ENCODE data around the gene C2orf76.

C2orf76 gene

DNA sequence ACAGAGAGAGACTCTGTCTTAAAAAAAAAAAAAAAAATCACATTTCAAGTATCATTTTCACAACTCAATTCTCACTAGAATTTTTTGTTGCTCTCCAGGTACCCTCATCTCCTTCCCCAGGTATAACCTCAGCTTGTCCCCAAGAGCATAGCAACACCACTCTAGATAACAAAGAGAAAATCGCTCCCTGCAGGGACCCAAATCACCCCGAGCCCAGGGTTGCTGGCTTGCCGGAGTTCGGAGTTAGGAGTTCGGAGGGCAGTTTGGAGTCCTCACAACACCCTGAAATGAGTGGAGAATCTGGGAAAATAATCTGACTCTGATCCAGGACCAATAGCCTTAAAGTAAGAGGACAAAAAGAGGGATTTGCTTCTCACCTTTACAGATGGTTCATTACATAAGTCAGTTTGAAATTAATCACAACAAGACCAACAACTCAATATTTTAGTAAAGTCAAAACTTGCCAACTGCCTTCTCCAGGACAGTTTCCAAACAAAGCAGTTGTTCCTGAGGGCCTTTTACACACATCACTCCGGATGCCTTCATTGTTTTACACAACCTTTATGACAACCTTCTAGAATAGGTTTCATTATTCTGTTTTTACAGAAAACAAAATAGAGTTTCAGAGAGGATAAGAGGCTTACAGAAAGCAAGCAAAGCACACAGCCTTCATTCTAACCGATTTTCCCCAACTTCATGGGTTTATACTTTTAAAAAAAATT, 59.1 kb downstream of the C2orf76 start:
- no peak for ATAC-seq
- no peak for TF ChIP-seq ZNF70 (CRISPR knock-in tag; IDR thresholded peaks at IDR 0.05)
- no peak for TF ChIP-seq CREB5 (CRISPR knock-in tag; IDR thresholded peaks at IDR 0.05; ENCODE audit: low read depth)
- no peak for TF ChIP-seq ZNF8 (CRISPR knock-in tag; IDR thresholded peaks at IDR 0.05)
- no peak for TF ChIP-seq TOX (CRISPR knock-in tag; IDR thresholded peaks at IDR 0.05; ENCODE audit: borderline replicate concordance)
- TF ChIP-seq ZC3H10 (CRISPR knock-in tag; IDR thresholded peaks at IDR 0.05) = no peak
- TF ChIP-seq ESRRG (CRISPR knock-in tag; IDR thresholded peaks at IDR 0.05) = no peak
- no peak for TF ChIP-seq ISL1 (CRISPR knock-in tag; IDR thresholded peaks at IDR 0.05)
- no peak for TF ChIP-seq TCF4 (CRISPR knock-in tag; IDR thresholded peaks at IDR 0.05; ENCODE audit: borderline replicate concordance)
- TF ChIP-seq ZNF565 (CRISPR knock-in tag; conservative IDR thresholded peaks at IDR 0.05; ENCODE audit: low read depth) = no peak
- TF ChIP-seq PPARA (CRISPR knock-in tag; IDR thresholded peaks at IDR 0.05; ENCODE audit: borderline replicate concordance) = no peak
- no peak for TF ChIP-seq RARB (CRISPR knock-in tag; IDR thresholded peaks at IDR 0.05)
- no peak for TF ChIP-seq GLIS3 (CRISPR knock-in tag; IDR thresholded peaks at IDR 0.05)
- TF ChIP-seq, protein P1, sequence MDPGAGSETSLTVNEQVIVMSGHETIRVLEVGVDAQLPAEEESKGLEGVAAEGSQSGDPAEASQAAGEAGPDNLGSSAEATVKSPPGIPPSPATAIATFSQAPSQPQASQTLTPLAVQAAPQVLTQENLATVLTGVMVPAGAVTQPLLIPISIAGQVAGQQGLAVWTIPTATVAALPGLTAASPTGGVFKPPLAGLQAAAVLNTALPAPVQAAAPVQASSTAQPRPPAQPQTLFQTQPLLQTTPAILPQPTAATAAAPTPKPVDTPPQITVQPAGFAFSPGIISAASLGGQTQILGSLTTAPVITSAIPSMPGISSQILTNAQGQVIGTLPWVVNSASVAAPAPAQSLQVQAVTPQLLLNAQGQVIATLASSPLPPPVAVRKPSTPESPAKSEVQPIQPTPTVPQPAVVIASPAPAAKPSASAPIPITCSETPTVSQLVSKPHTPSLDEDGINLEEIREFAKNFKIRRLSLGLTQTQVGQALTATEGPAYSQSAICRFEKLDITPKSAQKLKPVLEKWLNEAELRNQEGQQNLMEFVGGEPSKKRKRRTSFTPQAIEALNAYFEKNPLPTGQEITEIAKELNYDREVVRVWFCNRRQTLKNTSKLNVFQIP (CRISPR knock-in tag; IDR thresholded peaks at IDR 0.05; ENCODE audit: borderline replicate concordance, low read depth) = no peak
- TF ChIP-seq ARNTL (CRISPR knock-in tag; IDR thresholded peaks at IDR 0.05; ENCODE audit: borderline replicate concordance, low read depth) = no peak
- TF ChIP-seq SNAI2 (CRISPR knock-in tag; IDR thresholded peaks at IDR 0.05) = no peak
- no peak for TF ChIP-seq CSDC2 (CRISPR knock-in tag; IDR thresholded peaks at IDR 0.05)
- TF ChIP-seq PATZ1 (CRISPR knock-in tag; IDR thresholded peaks at IDR 0.05; ENCODE audit: borderline replicate concordance) = no peak
- no peak for TF ChIP-seq OSR1 (CRISPR knock-in tag; IDR thresholded peaks at IDR 0.05)
- no peak for TF ChIP-seq BACH2 (CRISPR knock-in tag; IDR thresholded peaks at IDR 0.05; ENCODE audit: borderline replicate concordance)

GRCh38 chr2:119306196-119306590, 60.4 kb downstream of the C2orf76 start:
- ATAC-seq = no peak
- TF ChIP-seq CREB5 (CRISPR knock-in tag; IDR thresholded peaks at IDR 0.05; ENCODE audit: low read depth) (no peak), ESRRG (CRISPR knock-in tag; IDR thresholded peaks at IDR 0.05) (no peak), ISL1 (CRISPR knock-in tag; IDR thresholded peaks at IDR 0.05) (no peak), ZFP30 (CRISPR knock-in tag; IDR thresholded peaks at IDR 0.05) (no peak), TCF4 (CRISPR knock-in tag; IDR thresholded peaks at IDR 0.05; ENCODE audit: borderline replicate concordance) (no peak), GLIS3 (CRISPR knock-in tag; IDR thresholded peaks at IDR 0.05) (no peak), CSRNP3 (CRISPR knock-in tag; IDR thresholded peaks at IDR 0.05) (no peak), PATZ1 (CRISPR knock-in tag; IDR thresholded peaks at IDR 0.05; ENCODE audit: borderline replicate concordance) (no peak), RARB (CRISPR knock-in tag; IDR thresholded peaks at IDR 0.05) (no peak)
- TF ChIP-seq, protein P2, sequence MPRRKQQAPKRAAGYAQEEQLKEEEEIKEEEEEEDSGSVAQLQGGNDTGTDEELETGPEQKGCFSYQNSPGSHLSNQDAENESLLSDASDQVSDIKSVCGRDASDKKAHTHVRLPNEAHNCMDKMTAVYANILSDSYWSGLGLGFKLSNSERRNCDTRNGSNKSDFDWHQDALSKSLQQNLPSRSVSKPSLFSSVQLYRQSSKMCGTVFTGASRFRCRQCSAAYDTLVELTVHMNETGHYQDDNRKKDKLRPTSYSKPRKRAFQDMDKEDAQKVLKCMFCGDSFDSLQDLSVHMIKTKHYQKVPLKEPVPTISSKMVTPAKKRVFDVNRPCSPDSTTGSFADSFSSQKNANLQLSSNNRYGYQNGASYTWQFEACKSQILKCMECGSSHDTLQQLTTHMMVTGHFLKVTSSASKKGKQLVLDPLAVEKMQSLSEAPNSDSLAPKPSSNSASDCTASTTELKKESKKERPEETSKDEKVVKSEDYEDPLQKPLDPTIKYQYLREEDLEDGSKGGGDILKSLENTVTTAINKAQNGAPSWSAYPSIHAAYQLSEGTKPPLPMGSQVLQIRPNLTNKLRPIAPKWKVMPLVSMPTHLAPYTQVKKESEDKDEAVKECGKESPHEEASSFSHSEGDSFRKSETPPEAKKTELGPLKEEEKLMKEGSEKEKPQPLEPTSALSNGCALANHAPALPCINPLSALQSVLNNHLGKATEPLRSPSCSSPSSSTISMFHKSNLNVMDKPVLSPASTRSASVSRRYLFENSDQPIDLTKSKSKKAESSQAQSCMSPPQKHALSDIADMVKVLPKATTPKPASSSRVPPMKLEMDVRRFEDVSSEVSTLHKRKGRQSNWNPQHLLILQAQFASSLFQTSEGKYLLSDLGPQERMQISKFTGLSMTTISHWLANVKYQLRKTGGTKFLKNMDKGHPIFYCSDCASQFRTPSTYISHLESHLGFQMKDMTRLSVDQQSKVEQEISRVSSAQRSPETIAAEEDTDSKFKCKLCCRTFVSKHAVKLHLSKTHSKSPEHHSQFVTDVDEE (CRISPR knock-in tag; IDR thresholded peaks at IDR 0.05) = no peak
